GM12878 (cell line): ENCODE measurements around the gene OTUB2. TPM values are rescaled to one million over a fixed set of nuclear protein-coding genes. Genes with fewer than 3 reads are reported as not detected.

Source experiments
- ATAC-seq: fragments of 200-7000 bp; cut with Tn5 transposase; 3 replicates; pipeline ENCODE4 v1.9.1; 2020; ENCODE audit warnings: mild to moderate bottlenecking, moderate library complexity
- BruUV-seq: library from RNA; stranded (reverse); fragments of 400-500 nt; replicated peaks from 2 replicates; lab custom pipeline; 2021; lab: Mats Ljungman, UMichigan
- CTCF ChIA-PET: fragments of 300-600 bp; sonication (Branson Sonifier 250); formaldehyde crosslinking; extraction: SDS; loops from one replicate; lab custom pipeline; 2021; ENCODE audit warnings: inconsistent platforms; lab: Yijun Ruan, JAX
- POLR2A ChIA-PET: fragments of 350-600 bp; formaldehyde crosslinking; extraction: SDS; loops from one replicate; lab custom pipeline; 2021; ENCODE audit warnings: inconsistent platforms; lab: Charles Lee
- RAD21 ChIA-PET: fragments of 300-600 bp; sonication (Branson Sonifier 250); formaldehyde crosslinking; loops from one replicate; lab custom pipeline; 2023; ENCODE audit warnings: antibody characterized with exemption; ENCODE audit not compliant: unreplicated experiment; lab: Charles Lee
- SMC1A ChIA-PET: fragments of 300-600 bp; sonication (Branson Sonifier 250); formaldehyde crosslinking; loops from one replicate; lab custom pipeline; 2023; ENCODE audit not compliant: unreplicated experiment, uncharacterized antibody; lab: Charles Lee
- DNase-seq: peaks from one replicate; pipeline ENCODE4 v3.0.0-alpha.2; 2011; ENCODE audit warnings: low read depth, low spot score
- FAIRE-seq: peaks from 3 replicates; lab custom pipeline; 2011; peaks lifted over from hg19 to GRCh38; lab: Jason Lieb, UNC
- H2AFZ ChIP-seq: 2 replicates; pipeline ENCODE4 v1.6.0; 2011; ENCODE audit warnings: low read depth, low read length, control low read depth; ENCODE audit not compliant: control insufficient read depth
- H3K27ac ChIP-seq: 2 replicates; pipeline ENCODE4 v1.5.1; 2011; ENCODE audit warnings: control low read depth; ENCODE audit not compliant: control insufficient read depth, insufficient read depth
- H3K27me3 ChIP-seq, 2 experiments: replicated peaks in 1 of 2; 2 replicates each; pipeline versions ENCODE4 v1.6.0 to v1.6.1; 2011; ENCODE audit warnings: low read length in 1 of 2; ENCODE audit not compliant: control insufficient read depth in 2 of 2, insufficient read depth in 2 of 2
- H3K36me3 ChIP-seq, 2 experiments: 2 replicates each; pipeline ENCODE4 v1.5.1; 2011; ENCODE audit warnings: low read length in 1 of 2; ENCODE audit not compliant: control insufficient read depth in 2 of 2, insufficient read depth in 2 of 2
- H3K4me1 ChIP-seq: 2 replicates; pipeline ENCODE4 v1.6.1; 2011; ENCODE audit warnings: mild to moderate bottlenecking, low read length, moderate library complexity, mixed read lengths; ENCODE audit not compliant: control insufficient read depth, insufficient read depth
- H3K4me2 ChIP-seq: 2 replicates; pipeline ENCODE4 v1.6.0; 2011; ENCODE audit warnings: control low read depth; ENCODE audit not compliant: control insufficient read depth, insufficient read depth
- H3K4me3 ChIP-seq: fragments of 200-600 bp; sonication (generic); 2 replicates; pipeline ENCODE4 v1.5.1; 2016
- H3K79me2 ChIP-seq: 2 replicates; pipeline ENCODE4 v1.6.0; 2011; ENCODE audit warnings: low read length; ENCODE audit not compliant: control insufficient read depth, insufficient read depth
- H3K9ac ChIP-seq: 2 replicates; pipeline ENCODE4 v1.8.0; 2011; ENCODE audit warnings: low read length, control low read depth, mixed read lengths; ENCODE audit not compliant: control insufficient read depth, insufficient read depth
- H3K9me3 ChIP-seq: replicated peaks from 3 replicates; pipeline ENCODE4 v1.5.1; 2011; ENCODE audit warnings: mild to moderate bottlenecking, low read length; ENCODE audit not compliant: control insufficient read depth, insufficient read depth
- H4K20me1 ChIP-seq: 2 replicates; pipeline ENCODE4 v1.6.0; 2011; ENCODE audit not compliant: control insufficient read depth, insufficient read depth
- CHD2 ChIP-seq: IDR thresholded peaks from 2 replicates; pipeline ENCODE4 v1.6.1; 2011; ENCODE audit warnings: low read depth, low read length, improper control_type of control experiment, borderline replicate concordance
- MTA3 ChIP-seq: IDR thresholded peaks from 2 replicates; pipeline ENCODE4 v1.6.1; 2012; ENCODE audit warnings: low read length, inconsistent platforms, borderline replicate concordance
- NKRF ChIP-seq: fragments of 450-650 bp; conservative IDR thresholded peaks from 2 replicates; pipeline ENCODE4 v1.6.1; 2017; ENCODE audit warnings: mild to moderate bottlenecking, moderate library complexity
- SMAD5 ChIP-seq: IDR thresholded peaks from 2 replicates; pipeline ENCODE4 v1.6.1; 2016; ENCODE audit warnings: antibody characterized with exemption, low read depth
- ZBTB11 ChIP-seq: fragments of 450-650 bp; formaldehyde crosslinking; IDR thresholded peaks from 2 replicates; pipeline ENCODE4 v1.5.0; 2022; ENCODE audit warnings: mild to moderate bottlenecking, missing genetic modification characterization
- WGBS: methylation state at CpG from one replicate; pipeline ENCODE4 v1.1.6; 2016; ENCODE audit warnings: low lambda C conversion rate; ENCODE audit not compliant: insufficient replicate concordance, insufficient coverage; ENCODE audit errors: missing lambda C conversion rate; 5-methylcytosine and 5-hydroxymethylcytosine counted together
- in situ Hi-C: fragments of 300-500 bp; cut with MboI; formaldehyde crosslinking; loops from 9 replicates; pipeline ENCODE4 v1.14.3; 2018; ENCODE audit warnings: mixed read lengths
- intact Hi-C: fragments of 100-400 bp; cut with micrococcal nuclease; formaldehyde crosslinking; loops from one replicate; pipeline ENCODE4 v1.14.2; 2022; ENCODE audit not compliant: unreplicated experiment
- polyA plus RNA-seq, 11 experiments: library from polyadenylated mRNA; depleted of rRNA in 4 of 11; unstranded in 6 of 11; stranded (reverse) in 5 of 11; fragments of >200 nt; fragmentation: Nextera tagmentation in 4 of 11; fragmentation: Illumina TruSeq in 1 of 11; extraction: Ambion mirVana in 4 of 11; extraction: Trizol in 1 of 11; gene quantifications; 1 replicate in 1 of 11; 2 replicates in 10 of 11; pipeline versions ENCODE4 v1.2.1 to v1.2.3, GENCODE V29; 2011 to 2016; ENCODE audit warnings: inconsistent platforms in 2 of 11, missing spikeins in 2 of 11, low read depth in 1 of 11
- total RNA-seq, 4 experiments: library from RNA; depleted of rRNA in 3 of 4; stranded (reverse); fragments of >200 nt in 3 of 4; fragmentation: Illumina TruSeq in 1 of 4; extraction: Trizol in 1 of 4; gene quantifications; 2 replicates each; pipeline versions ENCODE4 v1.2.1 to v1.2.3, GENCODE V29; 2013 to 2021
- TF ChIP-seq, protein P1 (sequence below): fragments of 150-350 bp; IDR thresholded peaks from 2 replicates; pipeline ENCODE4 v1.6.1; 2016; ENCODE audit warnings: low read depth, low read length
- TF ChIP-seq, protein P2 (sequence below): fragments of 450-650 bp; IDR thresholded peaks from 2 replicates; pipeline ENCODE4 v1.6.1; 2017; ENCODE audit warnings: mild to moderate bottlenecking, moderate library complexity

OTUB2 gene
- total and polyA plus RNA-seq, 10 of the 15 experiments (the other 5 are each of a cell fraction or from before 2014, with no cell fraction given) = 0.05 to 0.82 (median 0.43) TPM

- TF ChIP-seq, protein P1, sequence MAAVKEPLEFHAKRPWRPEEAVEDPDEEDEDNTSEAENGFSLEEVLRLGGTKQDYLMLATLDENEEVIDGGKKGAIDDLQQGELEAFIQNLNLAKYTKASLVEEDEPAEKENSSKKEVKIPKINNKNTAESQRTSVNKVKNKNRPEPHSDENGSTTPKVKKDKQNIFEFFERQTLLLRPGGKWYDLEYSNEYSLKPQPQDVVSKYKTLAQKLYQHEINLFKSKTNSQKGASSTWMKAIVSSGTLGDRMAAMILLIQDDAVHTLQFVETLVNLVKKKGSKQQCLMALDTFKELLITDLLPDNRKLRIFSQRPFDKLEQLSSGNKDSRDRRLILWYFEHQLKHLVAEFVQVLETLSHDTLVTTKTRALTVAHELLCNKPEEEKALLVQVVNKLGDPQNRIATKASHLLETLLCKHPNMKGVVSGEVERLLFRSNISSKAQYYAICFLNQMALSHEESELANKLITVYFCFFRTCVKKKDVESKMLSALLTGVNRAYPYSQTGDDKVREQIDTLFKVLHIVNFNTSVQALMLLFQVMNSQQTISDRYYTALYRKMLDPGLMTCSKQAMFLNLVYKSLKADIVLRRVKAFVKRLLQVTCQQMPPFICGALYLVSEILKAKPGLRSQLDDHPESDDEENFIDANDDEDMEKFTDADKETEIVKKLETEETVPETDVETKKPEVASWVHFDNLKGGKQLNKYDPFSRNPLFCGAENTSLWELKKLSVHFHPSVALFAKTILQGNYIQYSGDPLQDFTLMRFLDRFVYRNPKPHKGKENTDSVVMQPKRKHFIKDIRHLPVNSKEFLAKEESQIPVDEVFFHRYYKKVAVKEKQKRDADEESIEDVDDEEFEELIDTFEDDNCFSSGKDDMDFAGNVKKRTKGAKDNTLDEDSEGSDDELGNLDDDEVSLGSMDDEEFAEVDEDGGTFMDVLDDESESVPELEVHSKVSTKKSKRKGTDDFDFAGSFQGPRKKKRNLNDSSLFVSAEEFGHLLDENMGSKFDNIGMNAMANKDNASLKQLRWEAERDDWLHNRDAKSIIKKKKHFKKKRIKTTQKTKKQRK = no peak
Observed at GRCh38 chr14:94031161-94031882, 5.2 kb downstream of the OTUB2 start (continued).

- Histone ChIP-seq H3K79me2 (no peaks in the 10 kb centered on the region), H3K9ac (no peak overlapping the region), H4K20me1 (no peaks in the 10 kb centered on the region), H3K27me3 (0 out of 4 replicates have a peak, but pooled peaks cover 0 to 5% of the 10 kb centered on the region in 2 experiments), H3K4me1 (no peaks in the 10 kb centered on the region), H3K27ac (no peak overlapping the region), H3K9me3 (no peaks in the 10 kb centered on the region), H3K36me3 (no peaks in the 10 kb centered on the region), H3K4me2 (no peak overlapping the region), H2AFZ (no peak overlapping the region), H3K4me3 (no peak overlapping the region)
- ChIA-PET RAD21 (interaction anchor here (0.9 to 1.2 kb wide), 2 partner anchors 92 to 105 kb away, joined by 3 to 4 read pairs; no protein-coding TSS in a partner anchor), CTCF (interaction anchor here (1.3 to 8.5 kb wide), 4 partner anchors 92 to 108 kb away, joined by 3 to 221 read pairs (median 8); no protein-coding TSS in a partner anchor), SMC1A (interaction anchor here (0.7 to 0.8 kb wide), 2 partner anchors 14 to 101 kb away, joined by 3 read pairs; no protein-coding TSS in a partner anchor), POLR2A (no interaction called here)
- WGBS = 39% methylated on average over 7 of the region's 7 CpGs
- DNase-seq (no peak), ATAC-seq (no peak), FAIRE-seq (no peak)
- in situ Hi-C loops (no loop called here), intact Hi-C loops (no loop called here)
- BruUV-seq = no TSS peak
- TF ChIP-seq NKRF (no peak), MTA3 (no peak), CHD2 (no peak), SMAD5 (no peak), ZBTB11 (CRISPR knock-in tag) (no peak)
- TF ChIP-seq, protein P2, sequence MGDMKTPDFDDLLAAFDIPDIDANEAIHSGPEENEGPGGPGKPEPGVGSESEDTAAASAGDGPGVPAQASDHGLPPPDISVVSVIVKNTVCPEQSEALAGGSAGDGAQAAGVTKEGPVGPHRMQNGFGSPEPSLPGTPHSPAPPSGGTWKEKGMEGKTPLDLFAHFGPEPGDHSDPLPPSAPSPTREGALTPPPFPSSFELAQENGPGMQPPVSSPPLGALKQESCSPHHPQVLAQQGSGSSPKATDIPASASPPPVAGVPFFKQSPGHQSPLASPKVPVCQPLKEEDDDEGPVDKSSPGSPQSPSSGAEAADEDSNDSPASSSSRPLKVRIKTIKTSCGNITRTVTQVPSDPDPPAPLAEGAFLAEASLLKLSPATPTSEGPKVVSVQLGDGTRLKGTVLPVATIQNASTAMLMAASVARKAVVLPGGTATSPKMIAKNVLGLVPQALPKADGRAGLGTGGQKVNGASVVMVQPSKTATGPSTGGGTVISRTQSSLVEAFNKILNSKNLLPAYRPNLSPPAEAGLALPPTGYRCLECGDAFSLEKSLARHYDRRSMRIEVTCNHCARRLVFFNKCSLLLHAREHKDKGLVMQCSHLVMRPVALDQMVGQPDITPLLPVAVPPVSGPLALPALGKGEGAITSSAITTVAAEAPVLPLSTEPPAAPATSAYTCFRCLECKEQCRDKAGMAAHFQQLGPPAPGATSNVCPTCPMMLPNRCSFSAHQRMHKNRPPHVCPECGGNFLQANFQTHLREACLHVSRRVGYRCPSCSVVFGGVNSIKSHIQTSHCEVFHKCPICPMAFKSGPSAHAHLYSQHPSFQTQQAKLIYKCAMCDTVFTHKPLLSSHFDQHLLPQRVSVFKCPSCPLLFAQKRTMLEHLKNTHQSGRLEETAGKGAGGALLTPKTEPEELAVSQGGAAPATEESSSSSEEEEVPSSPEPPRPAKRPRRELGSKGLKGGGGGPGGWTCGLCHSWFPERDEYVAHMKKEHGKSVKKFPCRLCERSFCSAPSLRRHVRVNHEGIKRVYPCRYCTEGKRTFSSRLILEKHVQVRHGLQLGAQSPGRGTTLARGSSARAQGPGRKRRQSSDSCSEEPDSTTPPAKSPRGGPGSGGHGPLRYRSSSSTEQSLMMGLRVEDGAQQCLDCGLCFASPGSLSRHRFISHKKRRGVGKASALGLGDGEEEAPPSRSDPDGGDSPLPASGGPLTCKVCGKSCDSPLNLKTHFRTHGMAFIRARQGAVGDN = no peak
Observed at GRCh38 chr14:94031883-94032279, 5.7 kb downstream of the OTUB2 start.
